ENCODE data around the gene ADK.
A peak's percentile ranks its signal among the peaks of the same experiment; 100 is the strongest.

Gene ADK

GRCh38 chr10:74587109-74587854 is 436.3 kb downstream of the ADK start:
- Histone ChIP-seq H3K4me3 (ENCODE audit: low read length, poor library complexity, severe bottlenecking) (no peak overlapping the region), H3K79me2 (ENCODE audit: insufficient read depth, low read length) (no peaks in the 10 kb centered on the region), H2AFZ (ENCODE audit: low read length) (no peak overlapping the region), H3K9me2 (replicated peaks; ENCODE audit: low read depth, low read length) (no peaks in the 10 kb centered on the region), H3F3A (ENCODE audit: low read depth) (peaks cover 6% of the 10 kb centered on the region), H3K4me2 (ENCODE audit: low read depth, low read length, poor library complexity, severe bottlenecking) (no peak overlapping the region), H3K9ac (ENCODE audit: low read depth, low read length, poor library complexity, severe bottlenecking) (no peak overlapping the region), H3K36me3 (ENCODE audit: insufficient read depth, low read length) (no peaks in the 10 kb centered on the region), H3K9me3 (ENCODE audit: insufficient read depth, low read depth, low read length) (no peaks in the 10 kb centered on the region), H3K4me1 (ENCODE audit: insufficient read depth, low read length, poor library complexity, severe bottlenecking) (peaks cover 67% of the 10 kb centered on the region), H4K20me1 (ENCODE audit: insufficient read depth, low read length, poor library complexity, severe bottlenecking) (no peaks in the 10 kb centered on the region), H3K27me3 (ENCODE audit: insufficient read depth, low read length, poor library complexity, severe bottlenecking) (no peaks in the 10 kb centered on the region)
- TF ChIP-seq, protein P1, sequence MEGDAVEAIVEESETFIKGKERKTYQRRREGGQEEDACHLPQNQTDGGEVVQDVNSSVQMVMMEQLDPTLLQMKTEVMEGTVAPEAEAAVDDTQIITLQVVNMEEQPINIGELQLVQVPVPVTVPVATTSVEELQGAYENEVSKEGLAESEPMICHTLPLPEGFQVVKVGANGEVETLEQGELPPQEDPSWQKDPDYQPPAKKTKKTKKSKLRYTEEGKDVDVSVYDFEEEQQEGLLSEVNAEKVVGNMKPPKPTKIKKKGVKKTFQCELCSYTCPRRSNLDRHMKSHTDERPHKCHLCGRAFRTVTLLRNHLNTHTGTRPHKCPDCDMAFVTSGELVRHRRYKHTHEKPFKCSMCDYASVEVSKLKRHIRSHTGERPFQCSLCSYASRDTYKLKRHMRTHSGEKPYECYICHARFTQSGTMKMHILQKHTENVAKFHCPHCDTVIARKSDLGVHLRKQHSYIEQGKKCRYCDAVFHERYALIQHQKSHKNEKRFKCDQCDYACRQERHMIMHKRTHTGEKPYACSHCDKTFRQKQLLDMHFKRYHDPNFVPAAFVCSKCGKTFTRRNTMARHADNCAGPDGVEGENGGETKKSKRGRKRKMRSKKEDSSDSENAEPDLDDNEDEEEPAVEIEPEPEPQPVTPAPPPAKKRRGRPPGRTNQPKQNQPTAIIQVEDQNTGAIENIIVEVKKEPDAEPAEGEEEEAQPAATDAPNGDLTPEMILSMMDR (conservative IDR thresholded peaks at IDR 0.05; ENCODE audit: low read length) = no peak
- no peak for TF ChIP-seq EZH2phosphoT487 (IDR thresholded peaks at IDR 0.05; ENCODE audit: borderline replicate concordance)

- H3K9me2 ChIP-seq (replicated peaks; ENCODE audit: low read depth, low read length) = no peaks in the 10 kb centered on the region
- H3K4me2 ChIP-seq (ENCODE audit: low read depth, low read length, poor library complexity, severe bottlenecking) = peak overlapping the region; percentile 59
- H4K20me1 ChIP-seq (ENCODE audit: insufficient read depth, low read length, poor library complexity, severe bottlenecking) = no peaks in the 10 kb centered on the region
- peak overlapping the region; percentile 65 for H3K9ac ChIP-seq (ENCODE audit: low read depth, low read length, poor library complexity, severe bottlenecking)
- peak overlapping the region; percentile 39 for H3K4me3 ChIP-seq (ENCODE audit: low read length, poor library complexity, severe bottlenecking)
- no peak overlapping the region for H2AFZ ChIP-seq (ENCODE audit: low read length)
- H3K36me3 ChIP-seq (ENCODE audit: insufficient read depth, low read length) = no peaks in the 10 kb centered on the region
- H3K79me2 ChIP-seq (ENCODE audit: insufficient read depth, low read length) = no peaks in the 10 kb centered on the region
- peaks cover 6% of the 10 kb centered on the region for H3F3A ChIP-seq (ENCODE audit: low read depth)
- peaks cover 67% of the 10 kb centered on the region for H3K4me1 ChIP-seq (ENCODE audit: insufficient read depth, low read length, poor library complexity, severe bottlenecking)
- H3K27me3 ChIP-seq (ENCODE audit: insufficient read depth, low read length, poor library complexity, severe bottlenecking) = no peaks in the 10 kb centered on the region
- TF ChIP-seq, protein P1 (conservative IDR thresholded peaks at IDR 0.05; ENCODE audit: low read length) = no peak
- no peak for TF ChIP-seq EZH2phosphoT487 (IDR thresholded peaks at IDR 0.05; ENCODE audit: borderline replicate concordance)
- no peaks in the 10 kb centered on the region for H3K9me3 ChIP-seq (ENCODE audit: insufficient read depth, low read depth, low read length)
Observed at GRCh38 chr10:74589226-74589673, 438.2 kb downstream of the ADK start.

DNA sequence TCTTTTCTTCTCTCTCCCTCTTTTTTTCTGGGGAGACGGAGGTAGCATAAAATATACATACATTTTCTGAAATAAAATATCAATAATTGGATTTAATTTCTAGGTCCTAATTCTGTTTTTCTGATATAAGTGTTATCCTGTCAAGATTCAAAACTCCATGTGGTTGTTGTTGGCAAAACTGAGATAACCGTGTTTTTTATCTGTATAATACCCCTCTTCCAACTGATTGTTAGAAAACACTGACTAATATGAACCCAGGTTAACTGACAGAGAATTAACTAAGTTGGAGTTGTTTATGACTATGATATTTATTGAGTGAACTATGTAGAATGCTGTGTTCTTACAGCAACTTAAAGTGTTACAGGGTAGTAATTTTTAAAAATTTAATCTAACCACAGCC is 438.8 kb downstream of the ADK start:
- Histone ChIP-seq H3K4me1 (ENCODE audit: insufficient read depth, low read length, poor library complexity, severe bottlenecking) (peaks cover 63% of the 10 kb centered on the region), H3K9me3 (ENCODE audit: insufficient read depth, low read depth, low read length) (no peaks in the 10 kb centered on the region), H3K4me2 (ENCODE audit: low read depth, low read length, poor library complexity, severe bottlenecking) (peak overlapping the region; percentile 59), H3K27me3 (ENCODE audit: insufficient read depth, low read length, poor library complexity, severe bottlenecking) (no peaks in the 10 kb centered on the region), H3K9ac (ENCODE audit: low read depth, low read length, poor library complexity, severe bottlenecking) (peak overlapping the region; percentile 65), H3F3A (ENCODE audit: low read depth) (peaks cover 6% of the 10 kb centered on the region), H4K20me1 (ENCODE audit: insufficient read depth, low read length, poor library complexity, severe bottlenecking) (no peaks in the 10 kb centered on the region), H3K4me3 (ENCODE audit: low read length, poor library complexity, severe bottlenecking) (peak overlapping the region; percentile 39), H3K9me2 (replicated peaks; ENCODE audit: low read depth, low read length) (no peaks in the 10 kb centered on the region), H3K79me2 (ENCODE audit: insufficient read depth, low read length) (no peaks in the 10 kb centered on the region), H3K36me3 (ENCODE audit: insufficient read depth, low read length) (no peaks in the 10 kb centered on the region), H2AFZ (ENCODE audit: low read length) (no peak overlapping the region)
- TF ChIP-seq EZH2phosphoT487 (IDR thresholded peaks at IDR 0.05; ENCODE audit: borderline replicate concordance) = no peak
- TF ChIP-seq, protein P1 (conservative IDR thresholded peaks at IDR 0.05; ENCODE audit: low read length) = no peak

Measured in Loucy (cell line).